Thyroid gland (tissue), 4 donors: ENCODE results near the gene TMEM61. TPM values are rescaled to one million over a fixed set of nuclear protein-coding genes. Genes with fewer than 3 reads are reported as not detected.

Source experiments
- DNase-seq, 2 donors: peaks; one replicate each; pipeline ENCODE4 v3.0.0-alpha.2; 2019
- H3K27ac ChIP-seq, 3 donors: fragments of 200-600 bp; sonication (generic); 1 replicate in 2 of 3; 2 replicates in 1 of 3; pipeline ENCODE4 v1.5.1; 2016 to 2019; ENCODE audit warnings: mild to moderate bottlenecking in 1 of 3, moderate library complexity in 1 of 3
- H3K27me3 ChIP-seq: fragments of 200-600 bp; sonication (generic); one replicate; pipeline ENCODE4 v1.5.1; 2019
- H3K36me3 ChIP-seq, 2 donors: fragments of 200-600 bp; sonication (generic); one replicate each; pipeline ENCODE4 v1.5.1; 2016 to 2019
- H3K4me1 ChIP-seq, 2 donors: fragments of 200-600 bp; sonication (generic); one replicate each; pipeline ENCODE4 v1.5.1; 2017 to 2019
- H3K4me3 ChIP-seq, 3 donors: fragments of 200-600 bp; sonication (generic); replicated peaks in 1 of 3; 1 replicate in 2 of 3; 2 replicates in 1 of 3; pipeline ENCODE4 v1.5.1; 2016; ENCODE audit warnings: mild to moderate bottlenecking in 1 of 3
- H3K9me3 ChIP-seq: fragments of 200-600 bp; sonication (generic); one replicate; pipeline ENCODE4 v1.5.1; 2017
- POLR2A ChIP-seq, 2 donors: fragments of 450-650 bp; IDR thresholded peaks; one replicate each; pipeline ENCODE4 v1.6.1; 2017; ENCODE audit warnings: antibody characterized with exemption in 2 of 2, mild to moderate bottlenecking in 2 of 2, moderate library complexity in 1 of 2
- WGBS, 2 donors: methylation state at CpG; one replicate each; pipeline ENCODE4 v1.1.5; 2017; 5-methylcytosine and 5-hydroxymethylcytosine counted together
- intact Hi-C: fragments of 100-400 bp; cut with DNase I; formaldehyde crosslinking; loops from one replicate; pipeline ENCODE4 v1.15.1; 2023
- total RNA-seq, 4 donors: library from RNA; depleted of rRNA; stranded (reverse); fragments of >200 nt; gene quantifications; one replicate each; pipeline ENCODE4 v1.2.3, GENCODE V29; 2016
- TF ChIP-seq, protein P1 (sequence below), 6 experiments: fragments of 200-600 bp in 3 of 6; fragments of 450-650 bp in 3 of 6; sonication (generic) in 3 of 6; IDR thresholded peaks; one replicate each; pipeline ENCODE4 v1.5.1; 2016 to 2019; ENCODE audit warnings: antibody characterized with exemption in 6 of 6, mild to moderate bottlenecking in 2 of 6, inconsistent platforms in 1 of 6, moderate library complexity in 1 of 6

The TMEM61 gene
- total RNA-seq, 4 donors from 2014 or later = 0.45 TPM; not detected in 3

GRCh38 chr1:55041613-55042012, 61.2 kb downstream of the TMEM61 start:
- H3K36me3 ChIP-seq = no peaks in the 10 kb centered on the region
- no peak overlapping the region for H3K27ac ChIP-seq
- no peaks in the 10 kb centered on the region for H3K27me3 ChIP-seq
- intact Hi-C loops = no loop called here
- no peak for TF ChIP-seq POLR2A (IDR thresholded peaks at IDR 0.05)
- TF ChIP-seq, protein P1, sequence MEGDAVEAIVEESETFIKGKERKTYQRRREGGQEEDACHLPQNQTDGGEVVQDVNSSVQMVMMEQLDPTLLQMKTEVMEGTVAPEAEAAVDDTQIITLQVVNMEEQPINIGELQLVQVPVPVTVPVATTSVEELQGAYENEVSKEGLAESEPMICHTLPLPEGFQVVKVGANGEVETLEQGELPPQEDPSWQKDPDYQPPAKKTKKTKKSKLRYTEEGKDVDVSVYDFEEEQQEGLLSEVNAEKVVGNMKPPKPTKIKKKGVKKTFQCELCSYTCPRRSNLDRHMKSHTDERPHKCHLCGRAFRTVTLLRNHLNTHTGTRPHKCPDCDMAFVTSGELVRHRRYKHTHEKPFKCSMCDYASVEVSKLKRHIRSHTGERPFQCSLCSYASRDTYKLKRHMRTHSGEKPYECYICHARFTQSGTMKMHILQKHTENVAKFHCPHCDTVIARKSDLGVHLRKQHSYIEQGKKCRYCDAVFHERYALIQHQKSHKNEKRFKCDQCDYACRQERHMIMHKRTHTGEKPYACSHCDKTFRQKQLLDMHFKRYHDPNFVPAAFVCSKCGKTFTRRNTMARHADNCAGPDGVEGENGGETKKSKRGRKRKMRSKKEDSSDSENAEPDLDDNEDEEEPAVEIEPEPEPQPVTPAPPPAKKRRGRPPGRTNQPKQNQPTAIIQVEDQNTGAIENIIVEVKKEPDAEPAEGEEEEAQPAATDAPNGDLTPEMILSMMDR (IDR thresholded peaks at IDR 0.05) = no peak
- no peaks in the 10 kb centered on the region for H3K9me3 ChIP-seq
- no peak for DNase-seq
- no peak overlapping the region for H3K4me3 ChIP-seq
- WGBS, 2 donors = 63 to 74% methylated on average over 3 of the region's 3 CpGs
- H3K4me1 ChIP-seq = peaks cover 0 to 7% of the 10 kb centered on the region in 2 donors

Other genes starting within 250 kb of the TMEM61 start
- gene PARS2, start 216.1 kb upstream of the TMEM61 start, total RNA-seq = 1 to 10 TPM; 4.8 to 7.4 (median 6.0) TPM
- 10 to 100 TPM in 3 of 4 donors, 1 to 10 TPM in 1; 8.0 to 14.0 (median 11.1) TPM for gene TTC22, start 179.3 kb upstream of the TMEM61 start, total RNA-seq
- gene DHCR24, start 93.4 kb upstream of the TMEM61 start, total RNA-seq = 10 to 100 TPM; 22.4 to 82.2 (median 40.4) TPM
- not detected for gene BSND, start 18.3 kb downstream of the TMEM61 start, total RNA-seq
- not detected for gene PCSK9, start 58.9 kb downstream of the TMEM61 start, total RNA-seq
- 10 to 100 TPM; 38.5 to 74.6 (median 43.4) TPM for gene USP24, start 234.7 kb downstream of the TMEM61 start, total RNA-seq